GM13976 (cell line): ENCODE measurements around the gene KCNMA1.

Experiments used
- DNase-seq: peaks from one replicate; pipeline ENCODE4 v3.0.0; 2012; ENCODE audit warnings: low spot score
- in situ Hi-C: fragments of 300-500 bp; cut with MboI; formaldehyde crosslinking; loops from one replicate; pipeline ENCODE4 v1.12.0; 2022; ENCODE audit warnings: low sequenced_read_pairs, mixed read lengths, inconsistent platforms; ENCODE audit not compliant: unreplicated experiment
- TF ChIP-seq, protein P1 (sequence below): IDR thresholded peaks from 2 replicates; pipeline ENCODE4 v1.5.1; 2012; ENCODE audit warnings: borderline replicate concordance, mild to moderate bottlenecking; ENCODE audit not compliant: insufficient read depth; ENCODE audit errors: extremely low read depth, missing control alignments, control extremely low read depth

KCNMA1 gene

DNA sequence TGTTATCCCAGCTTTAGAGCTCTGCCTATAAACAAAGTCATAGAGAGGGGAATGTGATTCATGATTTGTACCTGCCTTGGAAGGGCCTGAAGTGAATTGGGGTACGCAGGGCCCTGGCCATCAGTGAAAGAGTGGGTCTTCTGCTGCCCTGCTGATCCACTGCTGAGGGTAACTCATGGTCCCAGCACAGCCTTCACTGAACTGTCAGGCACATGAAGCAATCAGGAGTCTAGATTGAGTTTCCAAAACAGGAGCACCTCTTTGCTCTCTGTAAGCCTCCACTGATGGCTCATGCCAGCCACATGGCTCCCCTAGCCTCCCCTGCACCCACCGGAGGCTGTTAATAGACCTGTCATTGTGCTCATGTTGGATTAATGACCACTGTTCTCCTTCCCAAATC, 217.6 kb downstream of the KCNMA1 start:
- in situ Hi-C loops: no loop called here
- TF ChIP-seq, protein P1, sequence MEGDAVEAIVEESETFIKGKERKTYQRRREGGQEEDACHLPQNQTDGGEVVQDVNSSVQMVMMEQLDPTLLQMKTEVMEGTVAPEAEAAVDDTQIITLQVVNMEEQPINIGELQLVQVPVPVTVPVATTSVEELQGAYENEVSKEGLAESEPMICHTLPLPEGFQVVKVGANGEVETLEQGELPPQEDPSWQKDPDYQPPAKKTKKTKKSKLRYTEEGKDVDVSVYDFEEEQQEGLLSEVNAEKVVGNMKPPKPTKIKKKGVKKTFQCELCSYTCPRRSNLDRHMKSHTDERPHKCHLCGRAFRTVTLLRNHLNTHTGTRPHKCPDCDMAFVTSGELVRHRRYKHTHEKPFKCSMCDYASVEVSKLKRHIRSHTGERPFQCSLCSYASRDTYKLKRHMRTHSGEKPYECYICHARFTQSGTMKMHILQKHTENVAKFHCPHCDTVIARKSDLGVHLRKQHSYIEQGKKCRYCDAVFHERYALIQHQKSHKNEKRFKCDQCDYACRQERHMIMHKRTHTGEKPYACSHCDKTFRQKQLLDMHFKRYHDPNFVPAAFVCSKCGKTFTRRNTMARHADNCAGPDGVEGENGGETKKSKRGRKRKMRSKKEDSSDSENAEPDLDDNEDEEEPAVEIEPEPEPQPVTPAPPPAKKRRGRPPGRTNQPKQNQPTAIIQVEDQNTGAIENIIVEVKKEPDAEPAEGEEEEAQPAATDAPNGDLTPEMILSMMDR: no peak
- no peak for DNase-seq

DNA sequence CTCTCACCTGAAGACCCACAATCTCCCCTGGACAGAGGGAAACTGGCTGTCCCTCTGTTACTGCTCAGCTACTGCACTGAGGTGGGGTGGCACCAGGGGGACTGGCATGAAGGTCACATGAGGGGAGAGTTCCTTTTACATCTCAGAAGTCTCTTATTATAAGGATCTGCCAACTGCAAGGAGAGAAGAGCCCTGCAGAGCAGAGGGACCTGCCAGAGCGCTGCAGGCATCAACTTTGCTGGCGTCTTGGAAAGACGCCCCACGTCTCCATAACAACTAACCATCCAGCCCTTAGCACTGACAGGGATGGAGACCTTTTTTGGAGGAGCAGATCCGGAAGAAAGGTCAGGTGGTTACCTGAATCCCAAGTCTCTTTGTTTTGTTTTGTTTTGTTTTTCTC, 218.6 kb downstream of the KCNMA1 start:
- in situ Hi-C loops: no loop called here
- TF ChIP-seq, protein P1: no peak
- DNase-seq: no peak

DNA sequence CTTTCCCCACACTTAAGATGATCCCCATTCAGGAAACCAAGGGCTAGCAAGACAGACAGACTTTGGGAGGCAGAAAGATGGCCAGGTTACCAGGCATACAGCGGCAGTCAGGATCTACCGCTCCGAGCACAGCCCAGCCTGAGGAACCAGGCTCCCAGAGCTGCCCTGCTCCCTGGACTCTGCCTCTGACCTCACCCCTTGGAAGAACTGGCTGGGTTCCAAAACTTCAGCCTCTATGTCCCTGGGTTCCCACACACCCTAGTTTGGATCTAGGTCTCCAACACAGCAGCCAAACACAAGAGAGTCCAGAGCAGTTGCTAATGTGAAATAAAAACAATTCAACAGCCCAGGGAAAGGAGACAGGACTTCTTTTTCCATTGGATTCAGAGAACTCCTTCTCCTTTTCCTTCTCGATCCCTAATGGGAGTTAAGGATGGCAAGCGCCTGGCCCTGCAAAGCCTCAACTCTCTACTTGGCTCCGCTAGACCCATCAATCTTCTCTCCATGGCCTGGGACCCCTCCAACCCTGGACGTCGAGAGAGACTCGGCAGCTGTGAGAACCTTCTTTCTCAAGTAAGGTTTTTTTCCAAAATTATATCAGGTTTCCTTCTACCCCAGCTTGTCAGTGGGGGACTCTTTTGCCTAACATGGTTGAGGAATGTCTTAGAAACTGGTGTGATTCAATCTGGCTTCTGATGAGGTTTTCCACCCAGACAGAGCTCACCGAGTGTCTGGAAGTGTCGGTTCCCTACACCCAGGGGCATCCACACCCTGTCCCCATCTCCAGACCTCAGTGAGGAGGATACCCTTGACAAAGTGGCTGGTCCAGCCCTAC, 219.6 kb downstream of the KCNMA1 start:
- in situ Hi-C loops: no loop called here
- TF ChIP-seq, protein P1: no peak
- DNase-seq: no peak

DNA sequence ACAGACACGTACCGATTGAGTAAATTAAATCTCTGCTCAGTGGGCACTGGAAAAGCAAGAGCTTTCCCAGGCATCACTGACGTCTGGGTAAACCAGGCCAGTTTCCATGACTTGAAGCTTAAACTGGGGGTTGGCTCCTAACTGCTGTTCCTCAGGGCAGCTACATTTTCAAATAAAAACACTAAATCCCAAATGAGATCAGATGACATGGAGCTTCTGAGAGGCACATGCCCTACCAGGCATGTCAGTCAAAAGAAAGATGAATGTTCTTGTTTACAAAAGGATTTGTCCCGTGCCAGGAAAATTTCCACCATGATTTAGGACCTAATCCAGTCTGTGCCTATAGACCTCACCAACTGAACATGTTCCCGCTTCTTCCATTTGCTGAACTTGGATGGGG, 220.2 kb downstream of the KCNMA1 start:
- TF ChIP-seq, protein P1: no peak
- DNase-seq: no peak
- in situ Hi-C loops: no loop called here

DNA sequence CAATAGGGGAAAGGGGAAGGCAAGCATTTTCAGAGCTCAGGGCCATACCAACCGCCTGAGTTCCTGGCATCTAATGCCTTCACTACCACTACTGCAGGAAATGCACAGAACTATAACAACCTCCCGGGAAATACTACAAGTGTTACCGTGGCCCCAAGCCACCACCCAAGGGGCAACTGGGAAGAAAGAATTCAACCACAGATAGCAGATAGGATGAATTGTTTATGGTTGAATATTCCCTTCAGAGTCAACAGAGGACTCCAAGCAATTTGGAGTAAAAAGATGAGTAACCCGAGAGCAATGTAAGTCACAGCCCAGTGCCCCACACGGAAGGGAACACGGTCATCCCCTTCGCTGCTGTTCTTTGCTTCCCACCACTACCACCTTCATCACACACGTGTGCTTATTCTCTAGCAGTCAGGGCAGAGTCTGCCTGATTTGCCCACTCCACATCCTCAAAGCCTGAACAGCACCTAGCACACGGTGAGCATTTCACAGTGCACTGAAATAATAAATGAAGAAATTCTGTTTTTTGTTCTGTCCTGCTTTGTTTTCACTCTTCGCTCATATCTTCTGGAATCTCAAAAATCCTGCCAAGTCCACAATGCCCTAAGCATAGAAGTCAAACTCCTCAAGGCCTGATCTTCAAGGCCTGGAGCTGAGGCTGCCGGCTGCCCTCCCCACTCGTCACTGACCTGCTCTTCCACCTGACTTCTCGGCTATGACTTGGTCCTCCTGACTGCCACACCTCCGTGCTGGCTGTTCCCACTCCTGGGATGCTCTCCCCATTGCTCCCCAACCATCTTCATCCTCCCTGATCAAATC, 221.1 kb downstream of the KCNMA1 start:
- no peak for DNase-seq
- in situ Hi-C loops: no loop called here
- TF ChIP-seq, protein P1: no peak

DNA sequence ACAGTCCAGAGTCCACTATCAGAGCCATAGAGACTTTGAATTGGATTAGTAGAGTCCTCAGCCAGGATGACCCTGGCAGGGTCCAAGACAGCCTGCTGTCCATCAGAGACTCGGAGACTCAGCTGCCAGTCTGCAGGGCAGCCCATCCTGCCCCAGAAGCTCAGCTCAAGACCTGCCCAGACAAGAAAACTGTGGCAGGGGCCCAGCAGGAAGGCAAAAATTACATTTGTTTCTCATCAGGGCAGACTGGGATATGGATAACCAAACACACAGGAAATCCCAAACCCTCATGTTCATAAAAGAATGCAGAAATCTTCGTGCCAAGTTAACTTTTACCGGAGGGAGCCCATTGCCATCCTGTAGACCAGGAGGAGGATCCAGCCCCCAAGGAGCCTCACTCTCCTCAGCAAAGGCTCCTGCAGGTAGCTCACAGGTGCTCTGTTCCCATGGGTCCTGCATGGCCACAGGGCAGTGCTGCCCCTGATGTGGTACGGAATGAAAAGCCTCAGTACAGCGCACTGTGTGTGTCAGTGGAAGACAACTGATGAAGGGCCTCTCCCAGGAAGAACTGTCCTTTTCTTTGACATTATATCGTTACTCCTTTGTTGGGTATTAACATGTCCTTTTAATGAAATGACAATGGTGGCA, 222.2 kb downstream of the KCNMA1 start:
- DNase-seq: no peak
- in situ Hi-C loops: no loop called here
- TF ChIP-seq, protein P1: no peak
